TTC549 (cell line): Measurements from ENCODE around the gene MSL1.
A peak's percentile ranks its signal among the peaks of the same experiment; 100 is the strongest.

Experiments
- FAIRE-seq: peaks from 2 replicates; lab custom pipeline; 2012; peaks lifted over from hg19 to GRCh38; lab: Jason Lieb, UNC

The MSL1 gene

GRCh38 chr17:40105861-40106759 lies 15.7 kb upstream of the MSL1 start:
- no peak for FAIRE-seq

- FAIRE-seq = no peak
Observed at GRCh38 chr17:40106760-40107521, 14.8 kb upstream of the MSL1 start.

GRCh38 chr17:40107522-40108174 lies 14.1 kb upstream of the MSL1 start:
- no peak for FAIRE-seq

GRCh38 chr17:40108970-40109824 lies 12.6 kb upstream of the MSL1 start:
- FAIRE-seq = no peak

GRCh38 chr17:40110026-40110845 lies 11.5 kb upstream of the MSL1 start:
- FAIRE-seq = no peak

- no peak for FAIRE-seq
Observed at GRCh38 chr17:40111221-40112128, 10.3 kb upstream of the MSL1 start.

- no peak for FAIRE-seq
Observed at GRCh38 chr17:40112191-40112711, 9.5 kb upstream of the MSL1 start.

- no peak for FAIRE-seq
Observed at GRCh38 chr17:40112718-40113109, 9.1 kb upstream of the MSL1 start.

GRCh38 chr17:40113110-40113906 lies 8.5 kb upstream of the MSL1 start:
- FAIRE-seq = peak; percentile 83

- no peak for FAIRE-seq
Observed at GRCh38 chr17:40113907-40114245, 7.9 kb upstream of the MSL1 start.

- FAIRE-seq = no peak
Observed at GRCh38 chr17:40115101-40115436, 6.7 kb upstream of the MSL1 start.

- FAIRE-seq = no peak
Observed at GRCh38 chr17:40122136-40122998, 596 bp downstream of the MSL1 start.

- no peak for FAIRE-seq
Observed at GRCh38 chr17:40122999-40123810, 1.4 kb downstream of the MSL1 start.

GRCh38 chr17:40123811-40124114 lies 2.0 kb downstream of the MSL1 start:
- FAIRE-seq = no peak

GRCh38 chr17:40124279-40125141 lies 2.7 kb downstream of the MSL1 start:
- FAIRE-seq = no peak

GRCh38 chr17:40129498-40129897 lies 7.7 kb downstream of the MSL1 start:
- no peak for FAIRE-seq
